ENCODE data around the gene TNS1. TPM values are rescaled to one million over a fixed set of nuclear protein-coding genes. Genes with fewer than 3 reads are reported as not detected.

Gene TNS1
- total and polyA plus RNA-seq, 2 donors (not counting 1 experiment from before 2014, with no cell fraction given), result 0.10 to 0.86 TPM

- no peaks in the 10 kb centered on the region for H3K36me3 ChIP-seq (replicated peaks in 1 of 2; ENCODE audit: control extremely low read depth in 1 of 2, control insufficient read depth in 1 of 2, extremely low read depth in 1 of 2, insufficient read depth in 2 of 2, low read length in 1 of 2)
- Mint-ChIP-seq H3K4me3 (no peak overlapping the region), H3K27ac (no peak overlapping the region), H3K9me3 (ENCODE audit: insufficient read depth) (no peaks in the 10 kb centered on the region), H3K4me1 (no peaks in the 10 kb centered on the region), H3K27me3 (peaks cover 5% of the 10 kb centered on the region)
- POLR2A ChIA-PET, result no interaction called here
- 95% methylated on average over 6 of the region's 7 CpGs for WGBS (ENCODE audit: insufficient coverage)
- no peak for ATAC-seq (ENCODE audit: low read depth)
- H3K4me2 ChIP-seq (replicated peaks; ENCODE audit: low read depth, low read length, poor library complexity, severe bottlenecking), result no peak overlapping the region
- H3K4me3 ChIP-seq (ENCODE audit: control extremely low read depth in 1 of 5, extremely low read depth in 1 of 5, insufficient read depth in 1 of 5, low read depth in 2 of 5, low read length in 4 of 5), result no peak overlapping the region
- no peaks in the 10 kb centered on the region for H3K9me3 ChIP-seq (ENCODE audit: control extremely low read depth in 1 of 3, control insufficient read depth in 2 of 3, insufficient read depth in 1 of 3, low read length in 2 of 3)
- CTCF ChIA-PET, result no interaction called here
- H3K79me2 ChIP-seq (ENCODE audit: control insufficient read depth, insufficient read depth, low read length), result no peaks in the 10 kb centered on the region
- H3K27me3 ChIP-seq (replicated peaks in 1 of 4; ENCODE audit: control extremely low read depth in 1 of 4, control insufficient read depth in 3 of 4, insufficient read depth in 4 of 4, low read length in 3 of 4), result peaks cover 0 to 3% (median 1%) of the 10 kb centered on the region in 4 experiments
- no peak for TF ChIP-seq CTCF (IDR thresholded peaks at IDR 0.05)
- no peak for TF ChIP-seq EZH2 (IDR thresholded peaks at IDR 0.05; ENCODE audit: borderline replicate concordance, insufficient read depth, low read depth, low read length, poor library complexity, severe bottlenecking)
- H3K27ac ChIP-seq (ENCODE audit: low read length in 2 of 2), result no peak overlapping the region
- H4K20me1 ChIP-seq (ENCODE audit: control insufficient read depth, insufficient read depth, low read length, poor library complexity, severe bottlenecking), result no peaks in the 10 kb centered on the region
- intact Hi-C loops (cut with micrococcal nuclease), result no loop called here
- no peaks in the 10 kb centered on the region for H3K4me1 ChIP-seq (ENCODE audit: control insufficient read depth in 2 of 2, insufficient read depth in 2 of 2, low read length in 2 of 2)
- DNase-seq, result no peak
- H3K9ac ChIP-seq (ENCODE audit: low read length), result no peak overlapping the region
- no peak overlapping the region for H2AFZ ChIP-seq (ENCODE audit: insufficient read depth, low read depth, low read length, poor library complexity, severe bottlenecking)
These were observed 50.4 kb downstream of the TNS1 start for GRCh38 chr2:217952409-217952808.

GRCh38 chr2:217951521-217952247, 51.1 kb downstream of the TNS1 start:
- Histone ChIP-seq H3K27ac (ENCODE audit: low read length in 2 of 2) (no peak overlapping the region), H3K4me3 (ENCODE audit: control extremely low read depth in 1 of 5, extremely low read depth in 1 of 5, insufficient read depth in 1 of 5, low read depth in 2 of 5, low read length in 4 of 5) (no peak overlapping the region), H2AFZ (ENCODE audit: insufficient read depth, low read depth, low read length, poor library complexity, severe bottlenecking) (no peak overlapping the region), H3K79me2 (ENCODE audit: control insufficient read depth, insufficient read depth, low read length) (no peaks in the 10 kb centered on the region), H3K4me2 (replicated peaks; ENCODE audit: low read depth, low read length, poor library complexity, severe bottlenecking) (no peak overlapping the region), H3K27me3 (replicated peaks in 1 of 4; ENCODE audit: control extremely low read depth in 1 of 4, control insufficient read depth in 3 of 4, insufficient read depth in 4 of 4, low read length in 3 of 4) (peaks cover 0 to 3% (median under 1%) of the 10 kb centered on the region in 4 experiments), H3K9ac (ENCODE audit: low read length) (no peak overlapping the region), H3K9me3 (ENCODE audit: control extremely low read depth in 1 of 3, control insufficient read depth in 2 of 3, insufficient read depth in 1 of 3, low read length in 2 of 3) (no peaks in the 10 kb centered on the region), H4K20me1 (ENCODE audit: control insufficient read depth, insufficient read depth, low read length, poor library complexity, severe bottlenecking) (no peaks in the 10 kb centered on the region), H3K4me1 (ENCODE audit: control insufficient read depth in 2 of 2, insufficient read depth in 2 of 2, low read length in 2 of 2) (no peaks in the 10 kb centered on the region), H3K36me3 (replicated peaks in 1 of 2; ENCODE audit: control extremely low read depth in 1 of 2, control insufficient read depth in 1 of 2, extremely low read depth in 1 of 2, insufficient read depth in 2 of 2, low read length in 1 of 2) (no peaks in the 10 kb centered on the region)
- intact Hi-C loops (cut with micrococcal nuclease), result no loop called here
- Mint-ChIP-seq H3K27me3 (peaks cover 5% of the 10 kb centered on the region), H3K4me3 (no peak overlapping the region), H3K27ac (no peak overlapping the region), H3K9me3 (ENCODE audit: insufficient read depth) (no peaks in the 10 kb centered on the region), H3K4me1 (no peaks in the 10 kb centered on the region)
- no peak for DNase-seq
- WGBS (ENCODE audit: insufficient coverage), result 88% methylated on average over 7 of the region's 11 CpGs
- ChIA-PET CTCF (no interaction called here), POLR2A (no interaction called here)
- ATAC-seq (ENCODE audit: low read depth), result no peak
- TF ChIP-seq CTCF (IDR thresholded peaks at IDR 0.05) (no peak), EZH2 (IDR thresholded peaks at IDR 0.05; ENCODE audit: borderline replicate concordance, insufficient read depth, low read depth, low read length, poor library complexity, severe bottlenecking) (no peak)

All from B cell (primary cell).